Fibroblast of skin of right quadriceps (primary cell): ENCODE data around the gene INPP5D.
"Not testable (repeated sequence)": the region's sequence is repeated elsewhere in the genome, so short reads cannot be mapped to it uniquely, and the experiment has no call there.

Experiments used
- DNase-seq: peaks from one replicate; pipeline ENCODE4 v3.0.0-alpha.2; 2013

The INPP5D gene

DNA sequence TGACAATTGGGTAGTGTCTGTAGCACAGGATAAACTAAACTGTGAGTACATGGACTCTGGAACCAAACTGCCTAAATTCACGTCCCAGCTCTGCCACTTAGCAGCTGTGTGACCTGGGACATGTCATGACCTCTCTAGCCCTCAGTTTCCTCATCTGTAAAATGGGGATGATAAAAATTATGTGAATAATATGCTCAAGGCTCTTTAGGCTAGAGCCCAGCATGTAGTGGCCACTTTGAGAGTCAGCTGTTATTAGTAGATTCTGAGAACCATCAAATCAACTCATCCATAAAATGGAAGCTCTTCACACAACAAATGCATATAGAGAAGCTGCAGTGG lies 87.7 kb downstream of the INPP5D start:
- no peak for DNase-seq

DNA sequence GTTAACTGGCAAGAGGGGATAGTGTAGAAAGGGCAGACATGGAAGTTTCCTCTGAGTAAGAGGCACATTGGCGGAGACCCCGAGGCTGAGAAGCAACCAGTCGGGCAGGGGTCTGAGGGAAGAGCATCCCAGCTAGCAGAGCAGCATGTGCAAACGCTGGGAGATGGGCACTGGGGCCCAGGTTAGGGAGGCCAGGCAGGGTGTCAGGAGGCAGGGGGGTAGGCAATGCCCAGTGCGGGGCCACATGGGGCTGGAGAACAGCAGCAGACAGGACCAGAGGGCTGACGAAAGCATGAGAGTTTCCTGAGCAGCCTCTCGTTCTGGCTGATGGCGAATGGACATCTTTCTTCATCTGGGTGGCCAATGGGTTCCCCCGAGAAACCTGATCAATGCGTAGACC lies 88.2 kb downstream of the INPP5D start:
- no peak for DNase-seq

DNA sequence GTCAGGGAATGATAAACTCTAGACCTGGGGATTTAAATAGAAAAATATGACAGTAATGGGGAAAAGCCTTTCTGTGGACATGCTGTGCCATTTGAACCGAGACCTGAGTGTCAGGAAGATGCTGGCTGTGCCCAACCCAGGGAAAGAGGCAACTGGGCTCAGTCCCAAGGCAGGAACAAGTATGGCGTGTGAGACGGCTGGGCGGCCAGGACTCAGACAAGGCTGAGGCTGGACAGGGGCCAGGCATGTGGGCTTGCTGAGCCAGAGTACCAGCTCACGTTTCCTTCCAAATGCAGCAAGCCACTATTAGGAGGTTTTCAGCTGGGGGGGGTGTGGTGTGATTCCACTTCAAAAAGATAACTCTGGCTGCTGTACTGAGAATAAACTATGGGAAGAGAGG lies 92.4 kb downstream of the INPP5D start:
- no peak for DNase-seq

DNA sequence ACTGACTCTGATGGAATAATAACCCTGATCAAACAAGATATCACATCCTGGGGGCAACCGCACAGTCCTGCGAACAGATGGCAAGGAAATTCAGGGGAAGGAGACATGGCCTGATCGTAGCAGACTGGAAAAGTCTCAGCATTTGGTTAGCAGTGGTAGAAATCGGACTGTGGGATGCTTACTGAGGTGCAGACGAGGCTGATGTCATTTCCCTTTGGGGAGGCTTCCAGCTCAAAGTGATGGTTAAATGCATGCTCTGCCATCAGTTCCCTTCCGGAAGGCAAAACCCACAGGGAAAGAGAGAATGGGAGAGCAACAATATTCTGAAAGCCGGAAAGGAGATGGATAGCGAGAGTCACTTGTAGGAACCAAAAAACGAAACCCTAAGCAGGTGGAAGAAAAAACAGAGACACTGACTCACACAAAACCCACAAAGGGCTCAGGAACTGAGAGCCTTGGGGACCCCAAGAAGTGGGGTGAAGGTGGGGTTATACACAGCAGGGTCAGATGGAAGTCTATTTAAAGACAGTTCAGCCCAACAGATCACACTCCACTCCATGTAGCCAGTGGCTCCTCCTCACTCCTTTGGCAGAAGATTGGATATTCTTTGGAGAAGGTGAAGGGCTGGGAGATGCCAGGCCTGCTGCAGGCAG lies 93.1 kb downstream of the INPP5D start:
- DNase-seq = no peak

DNA sequence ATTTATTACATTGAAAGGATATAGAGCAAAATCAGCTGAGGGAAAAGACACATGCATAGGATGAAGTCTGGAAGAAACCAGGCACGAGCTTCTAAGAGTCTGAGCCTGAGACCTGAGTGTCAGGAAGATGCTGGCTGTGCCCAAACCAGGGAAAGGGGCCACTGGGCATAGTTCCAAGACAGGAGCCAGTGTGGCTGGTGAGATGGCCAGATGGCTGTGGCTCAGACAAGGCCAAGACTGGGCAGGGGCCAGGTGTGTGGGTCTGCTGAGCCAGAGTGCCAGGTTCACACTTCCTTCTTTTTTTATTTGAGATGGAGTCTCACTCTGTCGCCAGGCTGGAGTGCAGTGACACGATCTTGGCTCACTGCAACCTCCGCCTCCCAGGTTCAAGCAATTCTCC lies 95.9 kb downstream of the INPP5D start:
- no peak for DNase-seq

GRCh38 chr2:233156461-233156860 lies 96.3 kb downstream of the INPP5D start:
- not testable (repeated sequence) for DNase-seq

GRCh38 chr2:233161730-233162129 lies 101.6 kb downstream of the INPP5D start:
- no peak for DNase-seq

DNA sequence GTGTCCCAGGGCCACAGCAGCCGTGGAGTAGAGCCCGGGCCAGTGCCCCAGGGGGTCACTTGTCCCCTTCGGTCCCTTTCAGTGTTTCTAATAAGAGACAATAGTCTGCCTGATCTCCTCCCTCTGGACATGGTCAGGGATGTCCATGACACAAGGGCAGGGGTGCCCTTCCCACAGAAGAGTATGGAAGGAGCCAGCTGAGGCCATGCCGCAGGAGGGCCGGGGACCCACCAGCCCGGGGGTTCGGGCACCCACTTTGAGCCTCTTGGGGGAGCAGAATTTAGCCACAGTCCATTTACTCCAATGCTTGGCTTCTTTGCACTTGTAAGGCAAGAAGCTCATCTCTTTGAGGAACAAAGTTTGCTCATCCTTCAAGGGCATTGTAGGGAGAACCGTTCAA lies 102.6 kb downstream of the INPP5D start:
- no peak for DNase-seq

DNA sequence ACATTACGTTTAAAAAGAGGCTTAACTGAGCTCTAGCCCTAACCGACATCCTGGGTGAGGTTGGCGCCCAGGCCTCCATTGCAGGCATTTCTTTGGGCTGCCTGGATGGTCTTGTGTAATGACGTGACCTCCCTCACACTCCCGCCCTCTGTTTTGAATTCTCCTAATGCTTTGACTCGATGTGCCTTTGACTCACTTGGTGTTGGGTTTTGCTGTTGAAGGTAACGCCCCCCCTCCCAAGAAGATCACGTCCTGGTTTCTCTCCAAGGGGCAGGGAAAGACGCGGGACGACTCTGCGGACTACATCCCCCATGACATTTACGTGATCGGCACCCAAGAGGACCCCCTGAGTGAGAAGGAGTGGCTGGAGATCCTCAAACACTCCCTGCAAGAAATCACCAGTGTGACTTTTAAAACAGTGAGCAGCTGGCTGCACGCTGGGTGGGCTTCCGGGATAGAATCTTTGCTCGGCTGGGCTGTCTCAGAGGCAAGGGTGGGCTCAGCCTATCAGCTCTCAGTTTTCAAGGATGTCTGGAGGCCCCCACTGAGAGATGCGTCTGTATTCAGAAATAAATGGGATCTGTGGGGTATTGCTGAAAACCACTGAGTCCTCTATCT lies 103.5 kb downstream of the INPP5D start:
- DNase-seq = no peak

- no peak for DNase-seq
Observed at GRCh38 chr2:233164128-233164635, 104.0 kb downstream of the INPP5D start.

DNA sequence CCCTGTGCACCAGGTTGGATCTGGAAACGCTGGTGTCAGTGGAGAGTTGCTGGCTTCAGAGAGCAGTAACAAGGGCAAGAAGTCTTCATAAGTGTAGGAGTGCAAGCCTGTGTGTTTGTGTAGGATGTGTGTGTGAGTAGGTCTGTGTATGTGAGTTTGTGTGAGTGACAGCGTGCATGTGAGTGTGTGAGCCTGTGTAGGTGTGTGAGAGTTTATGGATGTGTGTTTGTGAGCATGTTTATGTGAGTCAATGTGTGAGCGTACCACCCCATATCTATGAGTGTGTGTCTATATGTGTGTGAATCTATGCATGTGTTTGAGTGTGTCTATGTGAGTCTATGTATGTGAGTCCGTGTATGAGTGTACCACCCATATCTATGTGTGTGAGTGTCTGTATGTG lies 104.8 kb downstream of the INPP5D start:
- DNase-seq = no peak

DNA sequence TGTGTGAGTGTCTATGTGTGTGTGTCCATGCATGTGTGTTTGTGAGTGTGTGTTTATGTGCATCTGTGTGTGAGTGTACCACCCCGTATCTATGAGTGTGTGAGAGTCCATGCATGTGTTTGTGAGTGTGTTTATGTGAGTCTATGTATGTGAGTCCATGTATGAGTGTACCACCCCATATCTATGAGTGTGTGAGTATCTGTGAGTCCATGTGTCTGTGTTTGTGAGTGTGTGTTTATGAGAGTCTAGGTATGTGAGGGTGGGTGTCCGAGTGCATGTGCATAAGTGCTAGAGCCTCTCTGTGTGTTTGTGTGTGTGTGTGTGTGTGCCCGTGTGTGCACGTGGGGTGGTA lies 105.4 kb downstream of the INPP5D start:
- DNase-seq = no peak

DNA sequence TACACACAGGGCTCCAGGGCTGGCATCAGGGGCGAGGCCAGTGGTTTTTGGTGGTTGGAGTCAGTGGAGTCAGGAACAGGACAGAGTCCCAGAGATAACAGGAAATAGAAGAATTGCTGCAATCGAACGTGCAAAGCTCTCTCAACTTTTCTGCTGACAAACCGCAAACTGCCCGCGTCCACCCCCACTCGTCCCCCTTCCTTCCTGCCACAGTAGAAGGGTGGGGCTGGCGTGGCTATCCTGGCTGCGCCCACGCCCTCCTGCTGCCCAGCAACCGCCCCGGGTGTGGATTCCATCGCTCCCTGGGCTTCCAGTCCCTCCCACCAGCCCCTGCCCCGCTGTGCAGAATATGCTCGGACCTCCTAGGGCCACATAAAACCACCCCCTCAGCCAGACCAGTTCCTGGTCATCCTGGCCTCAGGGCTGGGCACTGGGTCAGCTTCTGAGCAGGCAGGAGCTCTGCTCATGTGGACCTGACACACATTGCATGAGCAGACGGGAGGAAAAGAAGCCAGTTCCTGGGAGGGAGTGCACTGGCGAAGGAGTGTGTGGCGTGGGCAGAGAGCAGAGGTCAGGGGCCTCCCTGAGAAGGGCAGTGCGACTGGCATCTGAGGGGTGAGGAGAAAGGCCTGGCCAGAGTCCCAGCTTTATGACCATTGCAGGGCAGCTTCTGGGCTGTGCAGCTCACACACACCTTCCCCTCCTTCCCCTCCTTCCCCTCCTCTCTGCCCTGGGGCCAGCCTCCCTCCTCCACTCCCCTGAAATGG lies 105.9 kb downstream of the INPP5D start:
- no peak for DNase-seq

DNA sequence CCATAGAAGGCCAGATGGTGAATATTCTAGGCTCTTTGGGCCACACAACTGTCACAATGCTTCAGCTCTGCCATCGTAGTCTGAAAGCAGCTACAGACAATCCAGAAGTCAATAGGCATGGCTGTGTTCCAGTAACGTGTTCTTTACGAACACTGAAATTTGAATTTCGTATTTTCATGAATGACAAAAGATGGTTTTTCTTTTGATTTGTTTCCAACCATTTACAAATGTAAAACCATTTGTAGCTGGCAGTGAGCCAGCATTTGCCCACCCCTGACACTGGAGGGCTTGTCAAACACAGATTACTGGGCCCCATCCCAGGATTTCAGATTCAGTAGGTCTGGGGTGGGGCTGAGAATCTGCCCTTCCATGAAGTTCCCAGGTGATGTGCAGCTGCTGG lies 108.3 kb downstream of the INPP5D start:
- no peak for DNase-seq

GRCh38 chr2:233168919-233169318 lies 108.8 kb downstream of the INPP5D start:
- no peak for DNase-seq

GRCh38 chr2:233171344-233171743 lies 111.2 kb downstream of the INPP5D start:
- no peak for DNase-seq

DNA sequence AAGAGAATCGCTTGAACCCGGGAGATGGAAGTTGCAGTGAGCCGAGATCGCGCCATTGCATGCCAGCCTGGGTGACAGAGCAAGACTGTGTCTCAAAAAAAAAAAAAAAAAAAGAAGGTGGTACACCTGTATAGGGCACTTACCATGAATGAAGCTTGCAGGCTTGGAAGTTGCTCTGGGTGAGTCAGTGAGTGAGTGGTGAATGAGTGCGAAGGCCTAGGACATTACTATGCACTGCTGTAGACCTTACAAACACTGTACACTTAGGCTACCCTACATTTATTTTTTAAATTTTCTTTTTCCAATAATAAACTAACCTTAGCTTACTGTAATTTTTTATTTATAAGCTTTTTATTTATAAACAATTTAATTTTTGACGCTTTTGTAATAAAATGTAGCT lies 113.0 kb downstream of the INPP5D start:
- DNase-seq = no peak

DNA sequence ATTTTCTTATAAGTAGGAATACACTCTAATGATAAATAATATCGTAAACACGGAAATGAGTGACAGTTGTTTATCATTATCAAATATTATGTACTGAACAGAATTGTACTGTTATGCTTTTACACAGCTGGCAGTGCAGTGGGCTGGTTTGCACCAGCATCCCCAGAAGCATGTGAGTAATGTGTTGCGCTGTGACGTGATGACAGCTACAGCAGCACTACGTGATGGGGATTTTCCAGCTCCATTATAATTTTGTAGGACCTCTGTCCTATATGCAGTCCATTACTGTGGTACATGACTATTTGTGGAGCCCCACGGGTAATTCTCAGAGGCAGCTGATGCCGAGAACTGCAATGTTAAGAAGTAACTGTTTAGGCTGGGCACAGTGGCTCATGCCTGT lies 114.0 kb downstream of the INPP5D start:
- DNase-seq = no peak

GRCh38 chr2:233178994-233179847 lies 119.1 kb downstream of the INPP5D start:
- DNase-seq = no peak

DNA sequence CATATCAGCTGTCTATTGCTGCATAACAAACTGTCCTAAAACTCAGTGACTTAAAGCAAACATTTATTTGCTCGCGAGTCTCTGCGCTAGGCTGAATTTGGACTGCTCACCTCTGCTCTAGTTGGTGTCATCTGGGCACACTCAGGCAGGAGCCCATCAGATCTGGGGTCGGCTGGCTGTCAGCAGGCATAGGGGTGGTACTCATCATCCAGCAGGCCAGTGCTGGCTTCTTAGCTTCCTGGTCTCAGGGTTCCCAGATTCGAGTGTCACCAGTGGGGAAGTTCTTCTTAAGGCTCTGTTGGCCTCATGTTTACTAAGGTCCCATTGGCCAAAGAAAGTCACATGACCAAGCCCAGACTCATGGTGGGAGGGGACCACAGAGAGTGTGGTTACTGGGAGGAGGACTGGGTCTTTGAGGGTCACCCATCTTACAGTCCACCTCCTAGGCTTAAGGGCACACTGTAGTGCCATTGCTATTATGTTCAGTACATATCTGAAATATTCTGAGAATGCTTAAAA lies 119.8 kb downstream of the INPP5D start:
- DNase-seq = no peak

DNA sequence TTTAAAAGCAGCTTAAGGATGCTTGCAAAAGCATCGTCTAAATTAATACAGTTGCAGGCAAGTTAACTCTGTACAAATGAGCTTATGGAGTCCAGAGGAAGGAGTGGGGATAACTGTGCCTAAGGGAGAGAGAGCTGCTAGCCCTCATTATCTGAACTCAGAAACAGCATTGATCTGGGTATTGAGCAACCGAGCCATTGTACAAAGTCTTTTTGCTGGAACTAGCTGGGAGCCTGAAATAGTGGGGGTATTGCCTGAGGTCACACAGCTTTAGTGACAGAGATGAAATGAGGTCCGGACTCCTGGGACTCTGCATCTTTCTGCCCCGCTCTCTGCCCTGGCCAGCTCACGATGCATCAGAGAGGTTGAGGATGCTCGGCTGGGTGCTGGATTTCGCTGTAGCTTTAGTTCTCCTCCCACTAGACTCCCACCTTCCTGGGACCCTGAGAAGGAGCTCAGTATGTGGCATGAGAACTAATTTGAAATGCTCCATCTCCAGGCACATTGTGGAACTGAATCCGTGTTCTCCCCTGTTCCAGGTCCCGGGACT lies 123.8 kb downstream of the INPP5D start:
- DNase-seq = no peak

- no peak for DNase-seq
Observed at GRCh38 chr2:233184669-233185068, 124.5 kb downstream of the INPP5D start.

GRCh38 chr2:233185330-233185729 lies 125.2 kb downstream of the INPP5D start:
- DNase-seq = no peak
